HL-60 (cell line): ENCODE results near the gene IGFBP3.

Experiments
- DNase-seq, 2 experiments: peaks; one replicate each; pipeline ENCODE4 v3.0.0-alpha.2; 2010 to 2020; ENCODE audit warnings: low read depth in 1 of 2, low spot score in 1 of 2
- H3K27ac ChIP-seq: fragments of 250-450 bp; sonication (Bioruptor Pico); replicated peaks from 2 replicates; pipeline ENCODE4 v1.5.1; 2020; ENCODE audit warnings: mild to moderate bottlenecking, moderate library complexity
- H3K27me3 ChIP-seq: fragments of 250-450 bp; sonication (Bioruptor Pico); 2 replicates; pipeline ENCODE4 v1.5.1; 2021; ENCODE audit warnings: mild to moderate bottlenecking, moderate library complexity; ENCODE audit not compliant: insufficient read depth, poor library complexity, severe bottlenecking
- H3K4me3 ChIP-seq: replicated peaks from 2 replicates; pipeline ENCODE4 v1.5.1; 2011; ENCODE audit warnings: mild to moderate bottlenecking, control low read depth, low read length; ENCODE audit not compliant: insufficient read depth
- GABPA ChIP-seq: IDR thresholded peaks from 2 replicates; pipeline ENCODE4 v1.6.1; 2012; ENCODE audit warnings: low read depth
- POLR2AphosphoS5 ChIP-seq: IDR thresholded peaks from 2 replicates; pipeline ENCODE4 v1.6.1; 2012; ENCODE audit warnings: low read depth
- SPI1 ChIP-seq: IDR thresholded peaks from 2 replicates; pipeline ENCODE4 v1.6.1; 2012; ENCODE audit warnings: low read depth, mild to moderate bottlenecking, borderline replicate concordance
- TF ChIP-seq, protein P1 (sequence below): IDR thresholded peaks from one replicate; pipeline ENCODE4 v1.5.1; 2011; ENCODE audit warnings: low read length, control low read depth, inconsistent platforms; ENCODE audit not compliant: insufficient read depth
- TF ChIP-seq, protein P2 (sequence below): IDR thresholded peaks from 2 replicates; pipeline ENCODE4 v1.6.1; 2012; ENCODE audit warnings: low read depth; ENCODE audit not compliant: insufficient replicate concordance

IGFBP3 gene

DNA sequence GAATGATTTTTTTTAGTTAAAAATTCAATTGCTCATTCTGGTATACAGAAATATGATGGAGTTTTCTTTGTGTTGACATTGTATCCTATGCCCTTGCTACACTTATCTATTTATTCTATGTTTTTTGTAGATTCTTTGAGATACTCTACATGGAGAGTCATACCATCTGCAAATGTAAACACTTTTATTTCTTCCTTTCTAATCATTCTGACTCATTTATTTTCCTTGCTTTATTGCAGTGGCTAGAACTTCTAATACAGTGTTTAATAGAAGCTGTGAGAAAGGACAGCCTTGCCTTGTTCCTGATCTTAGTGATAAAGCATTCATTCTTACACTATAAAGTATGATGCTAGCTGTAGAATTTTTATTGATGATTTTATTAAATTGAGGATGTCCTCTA lies 9.9 kb upstream of the IGFBP3 start:
- no peak for DNase-seq
- no peak overlapping the region for H3K27ac ChIP-seq
- H3K4me3 ChIP-seq: no peak overlapping the region
- H3K27me3 ChIP-seq: no peaks in the 10 kb centered on the region
- no peak for TF ChIP-seq GABPA

DNA sequence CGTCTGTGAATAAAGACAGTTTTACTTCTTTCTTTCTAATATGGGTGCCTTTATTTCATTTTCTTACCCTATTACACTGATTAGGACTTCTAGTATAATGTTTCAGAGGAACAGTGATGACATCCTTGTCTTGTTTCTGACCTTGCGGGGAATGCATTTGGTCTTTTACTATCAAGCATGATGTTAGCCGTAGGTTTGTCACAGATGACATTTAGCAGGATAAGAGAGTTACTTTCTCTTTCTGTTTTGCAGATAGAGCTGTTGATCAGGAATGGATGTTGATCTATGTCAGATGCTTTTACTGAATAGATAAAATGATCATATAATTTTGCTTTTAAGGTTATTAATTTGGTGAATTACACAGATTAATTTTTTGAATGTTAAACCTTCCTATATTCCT lies 6.6 kb upstream of the IGFBP3 start:
- H3K27ac ChIP-seq: no peak overlapping the region
- peaks cover 8% of the 10 kb centered on the region for H3K27me3 ChIP-seq
- no peak for DNase-seq
- H3K4me3 ChIP-seq: no peak overlapping the region
- TF ChIP-seq SPI1 (no peak), GABPA (no peak), POLR2AphosphoS5 (no peak)
- TF ChIP-seq, protein P1, sequence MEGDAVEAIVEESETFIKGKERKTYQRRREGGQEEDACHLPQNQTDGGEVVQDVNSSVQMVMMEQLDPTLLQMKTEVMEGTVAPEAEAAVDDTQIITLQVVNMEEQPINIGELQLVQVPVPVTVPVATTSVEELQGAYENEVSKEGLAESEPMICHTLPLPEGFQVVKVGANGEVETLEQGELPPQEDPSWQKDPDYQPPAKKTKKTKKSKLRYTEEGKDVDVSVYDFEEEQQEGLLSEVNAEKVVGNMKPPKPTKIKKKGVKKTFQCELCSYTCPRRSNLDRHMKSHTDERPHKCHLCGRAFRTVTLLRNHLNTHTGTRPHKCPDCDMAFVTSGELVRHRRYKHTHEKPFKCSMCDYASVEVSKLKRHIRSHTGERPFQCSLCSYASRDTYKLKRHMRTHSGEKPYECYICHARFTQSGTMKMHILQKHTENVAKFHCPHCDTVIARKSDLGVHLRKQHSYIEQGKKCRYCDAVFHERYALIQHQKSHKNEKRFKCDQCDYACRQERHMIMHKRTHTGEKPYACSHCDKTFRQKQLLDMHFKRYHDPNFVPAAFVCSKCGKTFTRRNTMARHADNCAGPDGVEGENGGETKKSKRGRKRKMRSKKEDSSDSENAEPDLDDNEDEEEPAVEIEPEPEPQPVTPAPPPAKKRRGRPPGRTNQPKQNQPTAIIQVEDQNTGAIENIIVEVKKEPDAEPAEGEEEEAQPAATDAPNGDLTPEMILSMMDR: no peak
- TF ChIP-seq, protein P2, sequence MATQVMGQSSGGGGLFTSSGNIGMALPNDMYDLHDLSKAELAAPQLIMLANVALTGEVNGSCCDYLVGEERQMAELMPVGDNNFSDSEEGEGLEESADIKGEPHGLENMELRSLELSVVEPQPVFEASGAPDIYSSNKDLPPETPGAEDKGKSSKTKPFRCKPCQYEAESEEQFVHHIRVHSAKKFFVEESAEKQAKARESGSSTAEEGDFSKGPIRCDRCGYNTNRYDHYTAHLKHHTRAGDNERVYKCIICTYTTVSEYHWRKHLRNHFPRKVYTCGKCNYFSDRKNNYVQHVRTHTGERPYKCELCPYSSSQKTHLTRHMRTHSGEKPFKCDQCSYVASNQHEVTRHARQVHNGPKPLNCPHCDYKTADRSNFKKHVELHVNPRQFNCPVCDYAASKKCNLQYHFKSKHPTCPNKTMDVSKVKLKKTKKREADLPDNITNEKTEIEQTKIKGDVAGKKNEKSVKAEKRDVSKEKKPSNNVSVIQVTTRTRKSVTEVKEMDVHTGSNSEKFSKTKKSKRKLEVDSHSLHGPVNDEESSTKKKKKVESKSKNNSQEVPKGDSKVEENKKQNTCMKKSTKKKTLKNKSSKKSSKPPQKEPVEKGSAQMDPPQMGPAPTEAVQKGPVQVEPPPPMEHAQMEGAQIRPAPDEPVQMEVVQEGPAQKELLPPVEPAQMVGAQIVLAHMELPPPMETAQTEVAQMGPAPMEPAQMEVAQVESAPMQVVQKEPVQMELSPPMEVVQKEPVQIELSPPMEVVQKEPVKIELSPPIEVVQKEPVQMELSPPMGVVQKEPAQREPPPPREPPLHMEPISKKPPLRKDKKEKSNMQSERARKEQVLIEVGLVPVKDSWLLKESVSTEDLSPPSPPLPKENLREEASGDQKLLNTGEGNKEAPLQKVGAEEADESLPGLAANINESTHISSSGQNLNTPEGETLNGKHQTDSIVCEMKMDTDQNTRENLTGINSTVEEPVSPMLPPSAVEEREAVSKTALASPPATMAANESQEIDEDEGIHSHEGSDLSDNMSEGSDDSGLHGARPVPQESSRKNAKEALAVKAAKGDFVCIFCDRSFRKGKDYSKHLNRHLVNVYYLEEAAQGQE: no peak

DNA sequence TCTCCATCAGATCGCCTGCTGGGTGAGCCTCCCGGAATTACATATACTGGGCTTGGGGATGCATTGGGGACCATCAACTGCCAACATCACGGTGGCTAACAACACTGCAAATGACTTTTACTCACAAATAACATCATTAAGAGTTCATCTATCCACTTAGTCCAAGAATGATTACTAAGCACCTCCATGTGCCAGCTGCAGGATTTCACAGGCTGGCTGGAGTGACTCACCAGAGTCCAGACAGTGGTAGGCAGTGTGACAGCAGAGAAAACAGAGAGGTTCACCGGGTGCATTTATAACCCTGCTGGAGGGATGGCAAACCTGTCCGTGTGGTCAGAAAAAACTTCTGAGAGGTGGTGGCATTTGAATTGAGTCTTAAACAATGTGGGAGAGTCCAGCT lies 3.2 kb upstream of the IGFBP3 start:
- TF ChIP-seq, protein P1: no peak
- TF ChIP-seq SPI1 (no peak), POLR2AphosphoS5 (no peak), GABPA (no peak)
- TF ChIP-seq, protein P2: no peak
- DNase-seq: no peak
- peaks cover 35% of the 10 kb centered on the region for H3K27me3 ChIP-seq
- H3K27ac ChIP-seq: no peak overlapping the region
- no peak overlapping the region for H3K4me3 ChIP-seq

DNA sequence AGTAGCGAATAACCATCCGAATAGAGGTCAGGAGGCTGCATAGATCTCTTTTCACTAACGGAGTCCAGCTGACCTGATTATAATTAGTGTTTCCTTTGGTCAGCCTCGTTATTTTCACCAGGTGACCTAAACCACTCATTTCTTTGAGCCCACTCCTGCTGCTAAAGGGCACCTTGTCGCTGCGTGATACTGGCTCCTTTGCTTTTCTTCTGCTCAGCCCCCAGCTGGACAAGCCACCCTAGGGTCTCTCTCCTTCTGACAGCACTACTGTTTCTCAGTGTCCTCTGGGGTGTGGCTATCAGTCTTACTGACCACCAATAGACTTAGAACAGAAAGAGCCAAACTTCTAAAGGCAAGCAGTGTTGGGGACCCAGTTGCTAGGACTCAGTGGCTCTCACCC lies 2.7 kb upstream of the IGFBP3 start:
- TF ChIP-seq, protein P1: no peak
- peaks cover 39% of the 10 kb centered on the region for H3K27me3 ChIP-seq
- no peak overlapping the region for H3K27ac ChIP-seq
- no peak overlapping the region for H3K4me3 ChIP-seq
- no peak for DNase-seq
